Stimulated activated CD4-positive, alpha-beta T cell treated with anti-CD3 and anti-CD28 coated beads, Interleukin-2, amount 100 ng/mL, for 4 hours (primary cell): ENCODE measurements around the gene SFTPA1.
"Not testable (repeated sequence)": the region's sequence is repeated elsewhere in the genome, so short reads cannot be mapped to it uniquely, and the experiment has no call there.

Source experiments
- DNase-seq: peaks from one replicate; pipeline ENCODE4 v3.0.0-alpha.2; 2020; ENCODE audit warnings: low read depth

The SFTPA1 gene

GRCh38 chr10:79611193-79611976 lies 646 bp downstream of the SFTPA1 start:
- DNase-seq: not testable (repeated sequence)

- no peak for DNase-seq
Observed at GRCh38 chr10:79615577-79615976, 4.8 kb downstream of the SFTPA1 start.

GRCh38 chr10:79616164-79616563 lies 5.4 kb downstream of the SFTPA1 start:
- no peak for DNase-seq

- not testable (repeated sequence) for DNase-seq
Observed at GRCh38 chr10:79623663-79624062, 12.9 kb downstream of the SFTPA1 start.

GRCh38 chr10:79627075-79627474 lies 16.3 kb downstream of the SFTPA1 start:
- no peak for DNase-seq

- DNase-seq: no peak
Observed at GRCh38 chr10:79628083-79628482, 17.3 kb downstream of the SFTPA1 start.

GRCh38 chr10:79628988-79629954 lies 18.5 kb downstream of the SFTPA1 start:
- no peak for DNase-seq

- DNase-seq: no peak
Observed at GRCh38 chr10:79629955-79630327, 19.2 kb downstream of the SFTPA1 start.

GRCh38 chr10:79636654-79637199 lies 26.0 kb downstream of the SFTPA1 start:
- DNase-seq: not testable (repeated sequence)

GRCh38 chr10:79638318-79638717 lies 27.6 kb downstream of the SFTPA1 start:
- DNase-seq: no peak

GRCh38 chr10:79652695-79653094 lies 42.0 kb downstream of the SFTPA1 start:
- DNase-seq: not testable (repeated sequence)

- DNase-seq: not testable (repeated sequence)
Observed at GRCh38 chr10:79663287-79663686, 52.5 kb downstream of the SFTPA1 start.

- DNase-seq: not testable (repeated sequence)
Observed at GRCh38 chr10:79664686-79665085, 53.9 kb downstream of the SFTPA1 start.
